ENCODE results near the gene IGLL5. TPM values are rescaled to one million over a fixed set of nuclear protein-coding genes. Genes with fewer than 3 reads are reported as not detected.
"Not testable (repeated sequence)": the region's sequence is repeated elsewhere in the genome, so short reads cannot be mapped to it uniquely, and the experiment has no call there.

IGLL5 gene
- total and polyA plus RNA-seq, 2 experiments from 2014 or later: not detected

- H3K36me3 ChIP-seq (ENCODE audit: low read depth); H2AFZ ChIP-seq; H3F3A ChIP-seq (ENCODE audit: insufficient read depth); H3K4me1 ChIP-seq (ENCODE audit: insufficient read depth); in situ Hi-C loops (cut with MboI); H4K20me1 ChIP-seq (ENCODE audit: insufficient read depth); H3K27ac ChIP-seq; H3K4me2 ChIP-seq (ENCODE audit: unreplicated experiment); H3K4me3 ChIP-seq; H3K79me2 ChIP-seq (ENCODE audit: insufficient read depth); DNase-seq; H3K9me2 ChIP-seq (ENCODE audit: insufficient read depth); H3K9me3 ChIP-seq (ENCODE audit: low read depth); H3K9ac ChIP-seq: not testable (repeated sequence)
- peaks cover 19% of the 10 kb centered on the region for H3K27me3 ChIP-seq (replicated peaks; ENCODE audit: insufficient read depth)
- 45 to 53% methylated on average over 6 to 10 of the region's 10 CpGs for WGBS, 2 experiments (ENCODE audit: low coverage in 1 of 2, low lambda C conversion rate in 2 of 2, missing lambda C conversion rate in 2 of 2)
Observed at GRCh38 chr22:22906391-22906790, 18.8 kb downstream of the IGLL5 start.

GRCh38 chr22:22906907-22907550 lies 19.4 kb downstream of the IGLL5 start:
- Histone ChIP-seq H3K4me2 (ENCODE audit: unreplicated experiment) (no peak overlapping the region), H3K4me1 (ENCODE audit: insufficient read depth) (no peaks in the 10 kb centered on the region), H3K4me3 (no peak overlapping the region), H4K20me1 (ENCODE audit: insufficient read depth) (no peaks in the 10 kb centered on the region), H3K9me2 (ENCODE audit: insufficient read depth) (no peaks in the 10 kb centered on the region), H3K27me3 (replicated peaks; ENCODE audit: insufficient read depth) (peaks cover 22% of the 10 kb centered on the region), H3K36me3 (ENCODE audit: low read depth) (no peaks in the 10 kb centered on the region), H3K79me2 (ENCODE audit: insufficient read depth) (no peaks in the 10 kb centered on the region), H2AFZ (no peak overlapping the region), H3K9ac (no peak overlapping the region), H3F3A (ENCODE audit: insufficient read depth) (no peaks in the 10 kb centered on the region), H3K27ac (no peak overlapping the region), H3K9me3 (ENCODE audit: low read depth) (no peaks in the 10 kb centered on the region)
- WGBS, 2 experiments (ENCODE audit: low coverage in 1 of 2, low lambda C conversion rate in 2 of 2, missing lambda C conversion rate in 2 of 2): 49 to 52% methylated on average over 8 of the region's 8 CpGs
- DNase-seq: no peak
- in situ Hi-C loops (cut with MboI): no loop called here
- TF ChIP-seq EZH2phosphoT487 (IDR thresholded peaks at IDR 0.05; ENCODE audit: insufficient read depth, low read depth) (no peak), EZH2 (IDR thresholded peaks at IDR 0.05; ENCODE audit: insufficient read depth, poor library complexity, severe bottlenecking) (no peak)

GRCh38 chr22:22907551-22908494 lies 20.2 kb downstream of the IGLL5 start:
- Histone ChIP-seq H3K9ac (no peak overlapping the region), H3F3A (ENCODE audit: insufficient read depth) (no peaks in the 10 kb centered on the region), H3K27ac (no peak overlapping the region), H2AFZ (no peak overlapping the region), H3K4me2 (ENCODE audit: unreplicated experiment) (no peak overlapping the region), H3K27me3 (replicated peaks; ENCODE audit: insufficient read depth) (peaks cover 22% of the 10 kb centered on the region), H3K4me1 (ENCODE audit: insufficient read depth) (no peaks in the 10 kb centered on the region), H3K4me3 (no peak overlapping the region), H3K36me3 (ENCODE audit: low read depth) (no peaks in the 10 kb centered on the region), H3K9me2 (ENCODE audit: insufficient read depth) (no peaks in the 10 kb centered on the region), H3K79me2 (ENCODE audit: insufficient read depth) (no peaks in the 10 kb centered on the region), H3K9me3 (ENCODE audit: low read depth) (no peaks in the 10 kb centered on the region), H4K20me1 (ENCODE audit: insufficient read depth) (no peaks in the 10 kb centered on the region)
- TF ChIP-seq EZH2 (IDR thresholded peaks at IDR 0.05; ENCODE audit: insufficient read depth, poor library complexity, severe bottlenecking) (no peak), EZH2phosphoT487 (IDR thresholded peaks at IDR 0.05; ENCODE audit: insufficient read depth, low read depth) (no peak)
- WGBS, 2 experiments (ENCODE audit: low coverage in 1 of 2, low lambda C conversion rate in 2 of 2, missing lambda C conversion rate in 2 of 2): 48 to 57% methylated on average over 8 to 9 of the region's 9 CpGs
- no peak for DNase-seq
- in situ Hi-C loops (cut with MboI): no loop called here

DNA sequence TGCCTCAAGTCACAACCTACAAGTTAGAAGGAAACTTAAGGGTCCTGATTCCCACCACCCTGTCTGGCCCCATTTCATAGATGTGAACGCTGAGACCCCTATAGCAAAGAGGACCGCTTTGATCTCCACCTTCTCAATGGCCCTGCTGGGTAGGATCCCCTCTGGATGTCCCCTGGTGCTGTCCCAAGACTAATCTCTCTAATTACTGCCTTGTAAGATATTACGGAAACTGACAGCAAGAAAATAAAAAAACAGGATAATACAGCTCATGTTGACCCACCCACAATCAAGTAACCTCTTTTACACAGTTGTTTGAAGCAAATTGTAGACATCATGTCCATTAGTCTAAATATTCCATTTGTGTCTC lies 20.9 kb downstream of the IGLL5 start:
- Histone ChIP-seq H3K36me3 (ENCODE audit: low read depth) (no peaks in the 10 kb centered on the region), H2AFZ (no peak overlapping the region), H3K79me2 (ENCODE audit: insufficient read depth) (no peaks in the 10 kb centered on the region), H3K27me3 (replicated peaks; ENCODE audit: insufficient read depth) (peaks cover 22% of the 10 kb centered on the region), H3K4me3 (no peak overlapping the region), H3K9me3 (ENCODE audit: low read depth) (no peaks in the 10 kb centered on the region), H3F3A (ENCODE audit: insufficient read depth) (no peaks in the 10 kb centered on the region), H3K9ac (no peak overlapping the region), H3K4me2 (ENCODE audit: unreplicated experiment) (no peak overlapping the region), H3K27ac (no peak overlapping the region), H3K4me1 (ENCODE audit: insufficient read depth) (no peaks in the 10 kb centered on the region), H4K20me1 (ENCODE audit: insufficient read depth) (no peaks in the 10 kb centered on the region), H3K9me2 (ENCODE audit: insufficient read depth) (no peaks in the 10 kb centered on the region)
- WGBS, 2 experiments (ENCODE audit: low coverage in 1 of 2, low lambda C conversion rate in 2 of 2, missing lambda C conversion rate in 2 of 2): 40 to 57% methylated on average over 3 of the region's 3 CpGs
- DNase-seq: no peak
- no peak for TF ChIP-seq EZH2 (IDR thresholded peaks at IDR 0.05; ENCODE audit: insufficient read depth, poor library complexity, severe bottlenecking)
- TF ChIP-seq EZH2phosphoT487 (IDR thresholded peaks at IDR 0.05; ENCODE audit: insufficient read depth, low read depth): no peak
- in situ Hi-C loops (cut with MboI): no loop called here
